ENCODE results near the gene HS6ST3.

DNA sequence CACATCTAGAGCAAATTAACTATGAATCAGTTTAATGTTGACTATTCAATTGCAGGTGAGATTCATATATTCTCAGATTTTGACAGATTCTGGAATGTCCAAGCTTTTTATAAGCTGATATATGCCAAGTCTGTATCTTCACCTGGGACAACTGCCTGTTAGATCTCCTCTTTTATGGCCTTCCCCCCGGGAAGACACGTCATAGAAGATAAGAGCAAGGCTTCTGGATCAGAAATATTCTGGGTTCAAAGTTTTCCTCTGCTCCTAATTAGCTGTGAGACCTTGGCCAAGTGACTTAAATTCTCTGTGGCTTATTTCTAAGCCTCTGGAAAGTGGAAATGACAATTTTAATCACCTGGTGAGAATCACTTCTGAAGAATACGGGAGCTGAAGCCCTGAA is 716.8 kb downstream of the HS6ST3 start:
- TF ChIP-seq EZH2 (IDR thresholded peaks at IDR 0.05) (no peak), POLR2AphosphoS5 (IDR thresholded peaks at IDR 0.05; ENCODE audit: borderline replicate concordance, low read depth, low read length) (no peak), FOXP2 (optimal IDR thresholded peaks at IDR 0.05; ENCODE audit: control extremely low read depth, extremely low read length, insufficient read depth) (no peak)
